ENCODE results near the gene PEX26. TPM values are rescaled to one million over a fixed set of nuclear protein-coding genes. Genes with fewer than 3 reads are reported as not detected.
"Not testable (repeated sequence)": the region's sequence is repeated elsewhere in the genome, so short reads cannot be mapped to it uniquely, and the experiment has no call there.

Gene PEX26
- total RNA-seq, 6 experiments from 2014 or later, result 38.9 to 49.8 (median 43.5) TPM

- H3K4me3 Mint-ChIP-seq, result no peak overlapping the region
- H3K36me3 Mint-ChIP-seq (ENCODE audit: low read depth), result no peaks in the 10 kb centered on the region
- H3K9me3 Mint-ChIP-seq, result no peaks in the 10 kb centered on the region
- H3K27me3 Mint-ChIP-seq (ENCODE audit: insufficient read depth), result peaks cover 11% of the 10 kb centered on the region
- no peak for DNase-seq
- H3K27ac Mint-ChIP-seq, result no peak overlapping the region; the same call in 1 of the 2 replicates
- TF ChIP-seq CTCF (IDR thresholded peaks at IDR 0.05), result no peak
- peaks cover 56% of the 10 kb centered on the region for H3K4me1 Mint-ChIP-seq (ENCODE audit: low read depth)
Measured at GRCh38 chr22:18063306-18063705, 14.5 kb upstream of the PEX26 start.

GRCh38 chr22:18063715-18064114, 14.1 kb upstream of the PEX26 start:
- DNase-seq; H3K4me3 Mint-ChIP-seq; H3K9me3 Mint-ChIP-seq; H3K27ac Mint-ChIP-seq; H3K36me3 Mint-ChIP-seq (ENCODE audit: low read depth): not testable (repeated sequence)
- H3K4me1 Mint-ChIP-seq (ENCODE audit: low read depth), result peaks cover 56% of the 10 kb centered on the region
- H3K27me3 Mint-ChIP-seq (ENCODE audit: insufficient read depth), result peaks cover 11% of the 10 kb centered on the region

GRCh38 chr22:18064636-18065035, 13.2 kb upstream of the PEX26 start:
- Mint-ChIP-seq H3K27ac (no peak overlapping the region), H3K4me1 (ENCODE audit: low read depth) (peaks cover 56% of the 10 kb centered on the region)

GRCh38 chr22:18065256-18065655, 12.5 kb upstream of the PEX26 start:
- Mint-ChIP-seq H3K27ac (no peak overlapping the region), H3K9me3 (no peaks in the 10 kb centered on the region), H3K27me3 (ENCODE audit: insufficient read depth) (peaks cover 11% of the 10 kb centered on the region), H3K4me3 (no peak overlapping the region), H3K36me3 (ENCODE audit: low read depth) (no peaks in the 10 kb centered on the region), H3K4me1 (ENCODE audit: low read depth) (peaks cover 56% of the 10 kb centered on the region)
- DNase-seq, result no peak
- no peak for TF ChIP-seq CTCF (IDR thresholded peaks at IDR 0.05)

More at GRCh38 chr22:18064636-18065035, 13.2 kb upstream of the PEX26 start:
- H3K9me3 Mint-ChIP-seq, result no peaks in the 10 kb centered on the region
- DNase-seq, result no peak
- H3K36me3 Mint-ChIP-seq (ENCODE audit: low read depth), result no peaks in the 10 kb centered on the region
- H3K27me3 Mint-ChIP-seq (ENCODE audit: insufficient read depth), result peaks cover 11% of the 10 kb centered on the region
- H3K4me3 Mint-ChIP-seq, result no peak overlapping the region
- TF ChIP-seq CTCF (IDR thresholded peaks at IDR 0.05), result no peak

- peaks cover 11% of the 10 kb centered on the region for H3K27me3 Mint-ChIP-seq (ENCODE audit: insufficient read depth)
- DNase-seq, result no peak
- TF ChIP-seq CTCF (IDR thresholded peaks at IDR 0.05), result no peak
- H3K9me3 Mint-ChIP-seq, result no peaks in the 10 kb centered on the region
- H3K36me3 Mint-ChIP-seq (ENCODE audit: low read depth), result no peaks in the 10 kb centered on the region
- H3K4me1 Mint-ChIP-seq (ENCODE audit: low read depth), result peaks cover 50% of the 10 kb centered on the region
- no peak overlapping the region for H3K4me3 Mint-ChIP-seq
- H3K27ac Mint-ChIP-seq, result no peak overlapping the region
Measured at GRCh38 chr22:18066181-18066859, 11.5 kb upstream of the PEX26 start.

GRCh38 chr22:18067121-18067520, 10.7 kb upstream of the PEX26 start:
- Mint-ChIP-seq H3K27ac (no peak overlapping the region), H3K9me3 (no peaks in the 10 kb centered on the region), H3K4me3 (no peak overlapping the region), H3K27me3 (ENCODE audit: insufficient read depth) (peaks cover 11% of the 10 kb centered on the region), H3K36me3 (ENCODE audit: low read depth) (no peaks in the 10 kb centered on the region), H3K4me1 (ENCODE audit: low read depth) (peaks cover 46% of the 10 kb centered on the region)
- no peak for TF ChIP-seq CTCF (IDR thresholded peaks at IDR 0.05)
- DNase-seq, result no peak

Data from HFFc6 (cell line).